Muscle layer of duodenum (tissue), 2 donors: ENCODE data around the gene CCNT1.
"Not testable (repeated sequence)": the region's sequence is repeated elsewhere in the genome, so short reads cannot be mapped to it uniquely, and the experiment has no call there.

Source experiments
- H3K27ac ChIP-seq: one replicate; pipeline ENCODE4 v1.7.0; 2013; ENCODE audit warnings: mild to moderate bottlenecking, low read length
- H3K27me3 ChIP-seq: one replicate; pipeline ENCODE4 v1.7.0; 2013; ENCODE audit warnings: low read depth, mild to moderate bottlenecking, control low read depth, low read length
- H3K36me3 ChIP-seq, 2 donors: one replicate each; pipeline ENCODE4 v1.7.0; 2013; ENCODE audit warnings: low read length in 2 of 2, control low read depth in 1 of 2, mild to moderate bottlenecking in 1 of 2; ENCODE audit not compliant: insufficient read depth in 2 of 2, control insufficient read depth in 1 of 2
- H3K4me1 ChIP-seq, 2 donors: one replicate each; pipeline ENCODE4 v1.7.0; 2013; ENCODE audit warnings: low read length in 2 of 2, mild to moderate bottlenecking in 2 of 2, control low read depth in 1 of 2, moderate library complexity in 1 of 2; ENCODE audit not compliant: insufficient read depth in 2 of 2, control insufficient read depth in 1 of 2
- H3K4me3 ChIP-seq, 2 donors: one replicate each; pipeline ENCODE4 v1.7.0; 2013; ENCODE audit warnings: low read length in 2 of 2, low read depth in 1 of 2, mild to moderate bottlenecking in 1 of 2
- H3K9me3 ChIP-seq, 2 donors: one replicate each; pipeline ENCODE4 v1.7.0; 2013; ENCODE audit warnings: low read length in 2 of 2, control low read depth in 1 of 2, mild to moderate bottlenecking in 1 of 2; ENCODE audit not compliant: control insufficient read depth in 1 of 2
- donor health status: healthy.

Gene CCNT1

GRCh38 chr12:48720737-48721136, 4.2 kb upstream of the CCNT1 start:
- H3K4me1 ChIP-seq, H3K9me3 ChIP-seq, H3K36me3 ChIP-seq, H3K27me3 ChIP-seq, H3K27ac ChIP-seq, H3K4me3 ChIP-seq: not testable (repeated sequence)

- H3K4me3 ChIP-seq, H3K27me3 ChIP-seq, H3K4me1 ChIP-seq, H3K27ac ChIP-seq, H3K36me3 ChIP-seq, H3K9me3 ChIP-seq: not testable (repeated sequence)
Observed at GRCh38 chr12:48720171-48720570, 3.7 kb upstream of the CCNT1 start.

GRCh38 chr12:48719002-48719401, 2.5 kb upstream of the CCNT1 start:
- H3K27ac ChIP-seq, H3K27me3 ChIP-seq, H3K36me3 ChIP-seq: not testable (repeated sequence)

GRCh38 chr12:48717252-48717695, 767 bp upstream of the CCNT1 start:
- peaks cover 0 to 30% of the 10 kb centered on the region in 2 donors for H3K4me1 ChIP-seq
- peaks cover 0 to 8% of the 10 kb centered on the region in 2 donors for H3K9me3 ChIP-seq
- H3K4me3 ChIP-seq, result peak overlapping the region; percentile 92 to 96

More at GRCh38 chr12:48719002-48719401, 2.5 kb upstream of the CCNT1 start:
- H3K4me3 ChIP-seq, H3K9me3 ChIP-seq: not testable (repeated sequence)
- H3K4me1 ChIP-seq, result peaks cover 0 to 19% of the 10 kb centered on the region in 2 donors

GRCh38 chr12:48716168-48716492, 377 bp downstream of the CCNT1 start:
- H3K4me3 ChIP-seq, result peak overlapping the region; percentile 92 to 96
- peaks cover 14 to 17% of the 10 kb centered on the region in 2 donors for H3K36me3 ChIP-seq
- H3K27ac ChIP-seq, result peak overlapping the region; percentile 99
- no peaks in the 10 kb centered on the region for H3K27me3 ChIP-seq
- peaks cover 0 to 8% of the 10 kb centered on the region in 2 donors for H3K9me3 ChIP-seq
- peaks cover 0 to 30% of the 10 kb centered on the region in 2 donors for H3K4me1 ChIP-seq

More at GRCh38 chr12:48717252-48717695, 767 bp upstream of the CCNT1 start:
- Histone ChIP-seq H3K27me3 (no peaks in the 10 kb centered on the region), H3K27ac (peak overlapping the region; percentile 99), H3K36me3 (peaks cover 9 to 17% of the 10 kb centered on the region in 2 donors)

GRCh38 chr12:48712209-48712608, 4.3 kb downstream of the CCNT1 start:
- Histone ChIP-seq H3K4me3 (no peak overlapping the region), H3K27ac (no peak overlapping the region), H3K9me3 (no peaks in the 10 kb centered on the region), H3K27me3 (no peaks in the 10 kb centered on the region), H3K4me1 (peaks cover 0 to 30% of the 10 kb centered on the region in 2 donors), H3K36me3 (peaks cover 17 to 20% of the 10 kb centered on the region in 2 donors)

- not testable (repeated sequence) for H3K4me3 ChIP-seq, H3K27me3 ChIP-seq, H3K4me1 ChIP-seq, H3K9me3 ChIP-seq, H3K27ac ChIP-seq
- peaks cover 33 to 47% of the 10 kb centered on the region in 2 donors for H3K36me3 ChIP-seq
Observed at GRCh38 chr12:48698822-48699221, 17.7 kb downstream of the CCNT1 start.

- H3K4me1 ChIP-seq, result no peaks in the 10 kb centered on the region
- H3K27me3 ChIP-seq, result no peaks in the 10 kb centered on the region
- no peaks in the 10 kb centered on the region for H3K9me3 ChIP-seq
- H3K27ac ChIP-seq, result no peak overlapping the region
- peaks cover 45 to 54% of the 10 kb centered on the region in 2 donors for H3K36me3 ChIP-seq
- H3K4me3 ChIP-seq, result no peak overlapping the region
Observed at GRCh38 chr12:48696626-48697025, 19.9 kb downstream of the CCNT1 start.

GRCh38 chr12:48695859-48696258, 20.6 kb downstream of the CCNT1 start:
- H3K27ac ChIP-seq, result no peak overlapping the region
- H3K9me3 ChIP-seq, result no peaks in the 10 kb centered on the region
- no peak overlapping the region for H3K4me3 ChIP-seq
- H3K27me3 ChIP-seq, result no peaks in the 10 kb centered on the region
- H3K4me1 ChIP-seq, result no peaks in the 10 kb centered on the region
- H3K36me3 ChIP-seq, result peaks cover 49 to 53% of the 10 kb centered on the region in 2 donors

GRCh38 chr12:48694038-48694437, 22.5 kb downstream of the CCNT1 start:
- Histone ChIP-seq H3K36me3 (peaks cover 42 to 47% of the 10 kb centered on the region in 2 donors), H3K4me1 (no peaks in the 10 kb centered on the region), H3K27me3 (no peaks in the 10 kb centered on the region), H3K9me3 (no peaks in the 10 kb centered on the region), H3K4me3 (no peak overlapping the region), H3K27ac (no peak overlapping the region)

- H3K27me3 ChIP-seq, result no peaks in the 10 kb centered on the region
- H3K9me3 ChIP-seq, result no peaks in the 10 kb centered on the region
- H3K4me1 ChIP-seq, result no peaks in the 10 kb centered on the region
- peaks cover 42 to 47% of the 10 kb centered on the region in 2 donors for H3K36me3 ChIP-seq
- no peak overlapping the region for H3K4me3 ChIP-seq
- no peak overlapping the region for H3K27ac ChIP-seq
Observed at GRCh38 chr12:48693572-48693971, 22.9 kb downstream of the CCNT1 start.

GRCh38 chr12:48691826-48692487, 24.6 kb downstream of the CCNT1 start:
- Histone ChIP-seq H3K27me3 (no peaks in the 10 kb centered on the region), H3K36me3 (peaks cover 43 to 50% of the 10 kb centered on the region in 2 donors), H3K4me3 (no peak overlapping the region), H3K27ac (no peak overlapping the region), H3K9me3 (no peaks in the 10 kb centered on the region), H3K4me1 (no peaks in the 10 kb centered on the region)
